NB4 (cell line): ENCODE results near the gene CDK2.

Source experiments
- DNase-seq: peaks from one replicate; pipeline ENCODE4 v3.0.0; 2010; ENCODE audit warnings: low read depth
- H3K4me3 ChIP-seq: one replicate; pipeline ENCODE4 v1.5.1; 2011; ENCODE audit warnings: mild to moderate bottlenecking, low read depth, low read length, moderate library complexity
- MYC ChIP-seq: IDR thresholded peaks from 2 replicates; pipeline ENCODE4 v1.6.1; 2011; ENCODE audit warnings: low read depth, low read length
- POLR2A ChIP-seq: IDR thresholded peaks from 2 replicates; pipeline ENCODE4 v1.6.1; 2011; ENCODE audit warnings: mild to moderate bottlenecking; ENCODE audit not compliant: insufficient read length; ENCODE audit errors: extremely low read depth
- TF ChIP-seq, protein P1 (sequence below): IDR thresholded peaks from one replicate; pipeline ENCODE4 v1.5.1; 2012; ENCODE audit warnings: low read depth, low read length
- TF ChIP-seq, protein P2 (sequence below): IDR thresholded peaks from 2 replicates; pipeline ENCODE4 v1.6.1; 2011; ENCODE audit warnings: low read depth, low read length

The CDK2 gene

DNA sequence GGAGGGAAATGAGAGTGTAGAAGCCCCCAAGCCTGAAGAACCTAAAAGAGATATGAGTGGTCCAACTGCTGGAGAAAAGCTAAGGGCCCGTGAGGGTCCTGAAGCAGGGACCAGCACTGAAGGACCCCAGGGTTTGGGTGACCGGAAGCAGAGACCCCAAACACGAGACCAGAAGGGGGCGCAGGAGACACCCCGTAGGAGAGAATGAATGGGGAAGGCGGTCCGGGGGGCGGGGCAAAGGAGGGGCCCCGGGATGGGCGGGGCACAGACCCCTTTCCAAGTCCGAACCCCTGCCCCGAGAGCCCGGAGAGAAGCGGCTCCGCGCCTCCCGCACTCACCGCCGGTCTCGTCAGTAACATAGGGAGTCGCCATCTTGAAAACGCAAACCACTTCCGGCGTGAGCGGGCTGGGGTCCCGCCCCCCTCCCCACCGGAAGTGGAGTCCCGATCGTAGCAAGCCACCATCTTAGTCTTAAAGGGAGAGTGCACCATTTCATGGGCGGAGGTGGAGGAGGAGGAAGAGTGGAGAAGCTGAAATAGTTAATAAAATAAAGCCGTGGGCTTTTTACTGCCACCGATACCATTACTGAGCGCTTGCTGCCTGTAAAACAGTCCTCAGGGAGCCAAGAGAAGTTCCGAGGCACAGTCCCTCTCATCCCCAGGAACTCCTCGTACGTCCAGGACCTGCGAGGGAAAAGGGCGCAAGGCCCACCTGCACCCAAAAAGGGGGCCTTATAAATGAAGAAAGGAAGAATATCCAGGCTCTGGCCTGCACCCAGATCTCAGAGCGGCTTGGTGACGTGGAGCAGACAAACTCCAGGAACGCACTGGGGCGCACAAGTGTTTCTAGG lies 39.7 kb upstream of the CDK2 start:
- TF ChIP-seq, protein P1, sequence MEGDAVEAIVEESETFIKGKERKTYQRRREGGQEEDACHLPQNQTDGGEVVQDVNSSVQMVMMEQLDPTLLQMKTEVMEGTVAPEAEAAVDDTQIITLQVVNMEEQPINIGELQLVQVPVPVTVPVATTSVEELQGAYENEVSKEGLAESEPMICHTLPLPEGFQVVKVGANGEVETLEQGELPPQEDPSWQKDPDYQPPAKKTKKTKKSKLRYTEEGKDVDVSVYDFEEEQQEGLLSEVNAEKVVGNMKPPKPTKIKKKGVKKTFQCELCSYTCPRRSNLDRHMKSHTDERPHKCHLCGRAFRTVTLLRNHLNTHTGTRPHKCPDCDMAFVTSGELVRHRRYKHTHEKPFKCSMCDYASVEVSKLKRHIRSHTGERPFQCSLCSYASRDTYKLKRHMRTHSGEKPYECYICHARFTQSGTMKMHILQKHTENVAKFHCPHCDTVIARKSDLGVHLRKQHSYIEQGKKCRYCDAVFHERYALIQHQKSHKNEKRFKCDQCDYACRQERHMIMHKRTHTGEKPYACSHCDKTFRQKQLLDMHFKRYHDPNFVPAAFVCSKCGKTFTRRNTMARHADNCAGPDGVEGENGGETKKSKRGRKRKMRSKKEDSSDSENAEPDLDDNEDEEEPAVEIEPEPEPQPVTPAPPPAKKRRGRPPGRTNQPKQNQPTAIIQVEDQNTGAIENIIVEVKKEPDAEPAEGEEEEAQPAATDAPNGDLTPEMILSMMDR: peak; percentile 63
- TF ChIP-seq, protein P2, sequence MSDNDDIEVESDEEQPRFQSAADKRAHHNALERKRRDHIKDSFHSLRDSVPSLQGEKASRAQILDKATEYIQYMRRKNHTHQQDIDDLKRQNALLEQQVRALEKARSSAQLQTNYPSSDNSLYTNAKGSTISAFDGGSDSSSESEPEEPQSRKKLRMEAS: peak; percentile 64
- peak; percentile 49 for TF ChIP-seq POLR2A
- peak; percentile 23; the same call in 1 of the 2 replicates for TF ChIP-seq MYC
- peak overlapping the region; percentile 96 for H3K4me3 ChIP-seq
- DNase-seq: peak; percentile 98

DNA sequence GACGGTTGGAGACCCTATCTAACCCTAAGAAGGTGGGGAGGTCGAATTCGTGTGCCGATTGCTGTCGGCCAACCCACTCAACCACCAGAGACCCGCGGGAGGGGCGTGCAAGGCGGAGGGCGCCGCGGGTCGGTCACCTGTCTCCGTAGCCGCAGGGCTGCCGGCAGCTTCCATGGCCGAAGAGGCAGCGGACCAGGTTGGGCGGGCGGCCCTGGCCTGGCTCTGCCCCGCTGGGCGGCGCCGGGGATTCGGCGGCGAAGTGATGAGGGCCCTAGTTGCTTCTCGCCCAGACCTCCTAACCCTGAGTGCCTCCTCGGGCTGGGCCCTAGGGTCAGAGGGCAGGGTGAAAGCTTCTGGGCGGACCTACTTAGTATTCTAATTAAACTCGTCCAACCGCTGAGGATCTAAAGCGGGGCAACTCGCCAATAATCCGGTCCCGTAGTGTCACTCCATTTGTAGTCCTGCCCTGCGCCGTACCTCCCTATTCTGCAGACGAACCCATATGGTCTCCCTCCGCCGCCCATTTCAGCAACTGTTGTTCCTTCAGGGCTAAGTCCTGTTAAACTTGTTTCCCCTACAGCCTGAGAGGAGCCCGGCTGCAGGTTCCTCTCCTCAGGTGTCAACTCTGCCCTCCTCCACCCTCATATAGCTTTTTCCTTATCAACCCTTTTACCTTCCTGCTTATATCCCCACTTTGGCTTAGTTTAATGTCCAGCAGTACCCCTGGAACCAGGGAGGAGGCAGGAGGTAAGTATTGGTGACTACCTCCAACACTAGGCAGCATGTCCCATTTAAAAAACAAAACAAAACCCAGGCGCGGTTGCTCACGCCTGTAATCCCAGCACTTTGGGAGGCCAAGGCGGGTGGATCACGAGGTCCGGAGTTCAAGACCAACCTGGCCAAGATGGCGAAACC lies 38.8 kb upstream of the CDK2 start, which contains the start of gene PYM1:
Gene PYM1, minus strand, starts transcription at position 307 of the 915 bp plus-strand sequence. Its CDS starts 133 bp downstream, at position 174.
- peak within 1 kb of the TSS; percentile 96 for H3K4me3 ChIP-seq
- TF ChIP-seq, protein P2: no peak
- TF ChIP-seq POLR2A (peak; percentile 85), MYC (peak; percentile 67; the same call in 1 of the 2 replicates)
- TF ChIP-seq, protein P1: no peak
- peak; percentile 98 for DNase-seq

DNA sequence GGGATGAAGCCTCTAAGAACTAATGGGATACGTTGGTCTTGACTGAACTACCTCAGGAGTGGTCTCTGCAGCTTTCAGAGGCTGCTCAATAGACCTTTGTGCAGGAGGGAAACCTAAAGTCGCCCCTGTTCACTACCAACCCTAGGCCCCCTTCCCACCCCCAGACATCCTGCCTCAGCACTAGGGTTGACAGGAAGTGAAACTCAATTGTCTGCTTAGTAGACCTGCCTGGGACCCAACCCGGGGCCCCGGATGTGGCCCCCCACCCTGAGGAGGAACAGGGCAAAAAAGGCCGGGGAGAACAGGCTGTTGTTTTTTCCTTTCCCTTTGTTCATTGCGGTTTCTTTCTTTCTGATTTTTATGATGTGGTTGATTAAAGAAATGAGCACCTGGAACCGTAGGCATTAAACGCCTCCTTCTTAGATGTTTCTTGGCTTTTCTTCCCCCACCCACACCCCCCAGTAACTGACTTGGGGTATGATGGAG lies 37.3 kb upstream of the CDK2 start:
- H3K4me3 ChIP-seq: peak overlapping the region; percentile 37
- TF ChIP-seq MYC (no peak), POLR2A (peak; percentile 39)
- TF ChIP-seq, protein P1: no peak
- TF ChIP-seq, protein P2: 0 out of 2 replicates have a peak, but pooled peaks have one; percentile 6
- peak; percentile 89 for DNase-seq

DNA sequence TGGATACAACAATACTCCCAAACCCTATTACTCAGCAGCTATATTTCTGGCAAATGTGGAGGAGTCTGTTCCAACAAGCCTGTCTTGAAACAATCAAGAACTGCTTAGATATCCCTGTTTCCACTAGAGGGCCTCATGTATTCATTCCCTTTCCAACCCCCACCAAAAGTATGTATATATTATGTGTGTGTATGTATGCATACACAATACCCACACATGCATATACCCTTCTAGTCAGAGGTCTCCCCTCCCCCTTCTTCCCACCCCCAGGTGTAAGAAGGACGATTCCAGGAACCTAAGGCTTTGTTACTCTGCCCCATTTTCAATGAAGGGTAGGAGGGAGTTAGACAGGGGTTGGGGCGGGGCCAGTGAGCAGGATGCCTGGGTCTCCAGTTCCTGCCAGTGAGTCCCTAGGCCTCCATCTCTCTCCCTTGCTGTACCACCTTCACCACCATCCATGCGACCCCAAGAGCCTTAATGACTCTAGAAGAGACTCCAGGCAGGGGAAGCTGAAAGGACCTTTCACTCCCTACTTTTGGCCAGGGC lies 35.8 kb upstream of the CDK2 start, which contains the start of gene DGKA:
Gene DGKA, plus strand, starts transcription at position 392 of the 546 bp plus-strand sequence. CDS start 5,342 bp downstream, outside the sequence.
- TF ChIP-seq, protein P2: no peak
- TF ChIP-seq MYC (no peak), POLR2A (no peak)
- TF ChIP-seq, protein P1: peak; percentile 80
- peak; percentile 88 for DNase-seq
- peak within 1 kb of the TSS; percentile 65 for H3K4me3 ChIP-seq

DNA sequence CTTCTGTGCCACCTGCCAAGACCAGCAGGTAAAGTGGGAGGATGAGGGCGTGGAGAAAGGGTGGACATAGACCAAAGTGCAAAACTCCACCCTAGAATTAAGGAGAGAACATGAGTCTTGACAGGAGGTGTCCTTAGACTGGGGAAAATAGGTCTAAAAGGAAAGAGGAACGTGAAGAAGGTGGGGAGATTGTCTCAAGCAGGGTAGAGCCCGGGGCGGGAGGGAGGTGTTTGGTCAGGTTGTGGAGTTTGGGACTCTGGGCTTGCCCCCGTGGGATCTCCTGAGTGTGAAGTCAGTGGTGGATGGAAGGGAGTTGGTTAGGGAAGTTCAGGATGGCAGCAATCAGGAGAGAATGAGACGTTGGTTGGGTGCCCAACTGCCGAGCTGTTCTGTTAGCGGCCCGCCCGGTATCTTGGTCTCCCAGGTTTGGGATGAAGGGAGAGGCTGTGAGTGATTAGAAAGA lies 35.3 kb upstream of the CDK2 start:
- DNase-seq: peak; percentile 31
- TF ChIP-seq, protein P2: no peak
- TF ChIP-seq, protein P1: no peak
- TF ChIP-seq MYC (no peak), POLR2A (no peak)
- H3K4me3 ChIP-seq: peak overlapping the region; percentile 65
